ENCODE results near the gene RPL31. TPM values are rescaled to one million over a fixed set of nuclear protein-coding genes. Genes with fewer than 3 reads are reported as not detected.

RPL31 gene
- total RNA-seq, 1 experiment from 2014 or later, result 1,893 TPM

DNA sequence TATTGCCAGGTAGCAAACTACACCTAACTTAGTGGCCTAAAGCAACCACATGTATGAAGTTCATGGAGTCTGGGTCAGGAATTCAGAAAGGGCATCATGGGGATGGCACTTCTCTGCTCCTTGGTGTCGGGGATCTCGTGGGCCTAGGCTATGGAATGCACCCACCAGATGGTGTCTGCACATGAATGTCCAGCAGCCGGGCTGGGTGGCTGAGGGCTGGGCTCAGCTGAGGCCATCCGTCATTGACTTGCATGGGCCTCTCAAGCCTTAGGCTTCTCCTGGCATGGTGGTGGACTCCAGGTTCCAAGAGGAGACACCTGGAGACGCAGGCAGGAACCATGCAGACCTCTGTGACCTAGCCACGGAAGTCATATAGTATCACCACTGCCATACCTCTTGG is 26.0 kb upstream of the RPL31 start:
- Histone ChIP-seq H3K4me2 (ENCODE audit: insufficient read depth, insufficient read length, low read length) (no peak overlapping the region), H3K9me3 (ENCODE audit: control insufficient read depth, low read depth, low read length) (no peaks in the 10 kb centered on the region), H2BK12ac (ENCODE audit: insufficient read length, low read depth, low read length) (no peak overlapping the region), H3T11ph (ENCODE audit: low read length) (no peak overlapping the region), H3K79me2 (ENCODE audit: insufficient read depth, low read length) (no peaks in the 10 kb centered on the region), H3K27me3 (ENCODE audit: insufficient read depth, low read length) (no peaks in the 10 kb centered on the region), H2BK120ac (ENCODE audit: low read depth, low read length, poor library complexity, severe bottlenecking) (no peak overlapping the region), H3K14ac (ENCODE audit: insufficient read depth, low read length) (no peak overlapping the region), H2AK5ac (ENCODE audit: insufficient read length, low read length) (no peak overlapping the region), H3K23ac (ENCODE audit: insufficient read length, low read depth, low read length) (no peak overlapping the region), H3K4me1 (ENCODE audit: insufficient read depth, low read length) (no peaks in the 10 kb centered on the region), H3K79me1 (ENCODE audit: insufficient read depth, low read depth, low read length, poor library complexity, severe bottlenecking) (no peaks in the 10 kb centered on the region), H3K4ac (ENCODE audit: low read depth, low read length) (no peak overlapping the region), H3K27ac (ENCODE audit: insufficient read length, low read depth, low read length) (no peak overlapping the region), H2AFZ (ENCODE audit: low read length) (no peak overlapping the region), H4K8ac (replicated peaks; ENCODE audit: insufficient read length, low read depth, low read length) (no peak overlapping the region), H2BK20ac (ENCODE audit: low read depth, low read length, poor library complexity, severe bottlenecking) (no peak overlapping the region), H4K91ac (ENCODE audit: insufficient read length, low read depth, low read length) (no peak overlapping the region), H4K5ac (ENCODE audit: insufficient read length, low read depth, low read length) (no peak overlapping the region), H4K20me1 (ENCODE audit: control insufficient read depth, insufficient read depth, insufficient read length) (no peaks in the 10 kb centered on the region), H3K56ac (ENCODE audit: insufficient read length, low read depth, low read length) (no peak overlapping the region), H3K23me2 (ENCODE audit: insufficient read length, low read depth, low read length, poor library complexity, severe bottlenecking) (no peaks in the 10 kb centered on the region), H3K18ac (ENCODE audit: insufficient read length, low read depth, low read length) (no peak overlapping the region), H2BK15ac (ENCODE audit: low read depth, low read length) (no peak overlapping the region), H3K9ac (ENCODE audit: extremely low read depth, insufficient read length, low read length) (no peak overlapping the region), H2BK5ac (ENCODE audit: insufficient read length, low read length) (no peak overlapping the region)
- TF ChIP-seq, protein P1, sequence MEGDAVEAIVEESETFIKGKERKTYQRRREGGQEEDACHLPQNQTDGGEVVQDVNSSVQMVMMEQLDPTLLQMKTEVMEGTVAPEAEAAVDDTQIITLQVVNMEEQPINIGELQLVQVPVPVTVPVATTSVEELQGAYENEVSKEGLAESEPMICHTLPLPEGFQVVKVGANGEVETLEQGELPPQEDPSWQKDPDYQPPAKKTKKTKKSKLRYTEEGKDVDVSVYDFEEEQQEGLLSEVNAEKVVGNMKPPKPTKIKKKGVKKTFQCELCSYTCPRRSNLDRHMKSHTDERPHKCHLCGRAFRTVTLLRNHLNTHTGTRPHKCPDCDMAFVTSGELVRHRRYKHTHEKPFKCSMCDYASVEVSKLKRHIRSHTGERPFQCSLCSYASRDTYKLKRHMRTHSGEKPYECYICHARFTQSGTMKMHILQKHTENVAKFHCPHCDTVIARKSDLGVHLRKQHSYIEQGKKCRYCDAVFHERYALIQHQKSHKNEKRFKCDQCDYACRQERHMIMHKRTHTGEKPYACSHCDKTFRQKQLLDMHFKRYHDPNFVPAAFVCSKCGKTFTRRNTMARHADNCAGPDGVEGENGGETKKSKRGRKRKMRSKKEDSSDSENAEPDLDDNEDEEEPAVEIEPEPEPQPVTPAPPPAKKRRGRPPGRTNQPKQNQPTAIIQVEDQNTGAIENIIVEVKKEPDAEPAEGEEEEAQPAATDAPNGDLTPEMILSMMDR (conservative IDR thresholded peaks at IDR 0.05), result no peak
- Mint-ChIP-seq H3K27me3 (ENCODE audit: low read depth) (no peaks in the 10 kb centered on the region), H3K4me1 (peaks cover 4% of the 10 kb centered on the region in 2 experiments), H3K36me3 (ENCODE audit: insufficient read depth in 1 of 3, low read depth in 3 of 3) (no peaks in the 10 kb centered on the region), H3K4me3 (no peak overlapping the region), H3K27ac (no peak overlapping the region), H3K9me3 (no peaks in the 10 kb centered on the region)
- DNase-seq, result no peak
- WGBS (ENCODE audit: extremely low coverage, insufficient read length, low lambda C conversion rate), result no CpG with 5 or more reads among the region's 6 CpGs
